Peyer's patch (tissue), 4 donors: ENCODE measurements around the gene HEATR3.

Experiments
- POLR2A ChIP-seq, 2 donors: fragments of 450-650 bp; IDR thresholded peaks; one replicate each; pipeline ENCODE4 v1.5.1; 2017; ENCODE audit warnings: antibody characterized with exemption in 2 of 2, mild to moderate bottlenecking in 2 of 2, moderate library complexity in 2 of 2
- TF ChIP-seq, protein P1 (sequence below), 6 experiments: fragments of 450-650 bp in 4 of 6; fragments of 200-600 bp in 2 of 6; sonication (generic) in 1 of 6; IDR thresholded peaks; one replicate each; pipeline ENCODE4 v1.5.1; 2017 to 2019; ENCODE audit warnings: antibody characterized with exemption in 6 of 6, mild to moderate bottlenecking in 3 of 6, moderate library complexity in 1 of 6

DNA sequence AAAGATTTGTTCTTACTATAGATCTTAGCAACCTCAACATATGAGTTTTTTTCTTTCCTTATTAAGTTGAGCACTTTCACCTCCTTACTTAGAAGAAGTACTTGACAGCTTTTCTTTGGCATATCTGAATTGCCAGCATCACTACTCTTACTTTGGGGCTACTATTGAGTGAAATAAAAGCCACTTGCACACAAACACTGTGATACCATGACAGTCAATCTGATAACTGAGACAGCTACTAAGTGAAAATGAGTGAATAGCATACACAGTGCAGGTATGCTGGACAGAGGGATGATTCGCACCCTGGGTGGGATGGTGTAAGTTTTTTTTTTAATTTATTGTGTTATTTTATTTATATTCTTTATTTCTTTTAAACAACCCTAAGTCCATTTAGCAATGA is 73.8 kb downstream of the HEATR3 start:
- TF ChIP-seq, protein P1, sequence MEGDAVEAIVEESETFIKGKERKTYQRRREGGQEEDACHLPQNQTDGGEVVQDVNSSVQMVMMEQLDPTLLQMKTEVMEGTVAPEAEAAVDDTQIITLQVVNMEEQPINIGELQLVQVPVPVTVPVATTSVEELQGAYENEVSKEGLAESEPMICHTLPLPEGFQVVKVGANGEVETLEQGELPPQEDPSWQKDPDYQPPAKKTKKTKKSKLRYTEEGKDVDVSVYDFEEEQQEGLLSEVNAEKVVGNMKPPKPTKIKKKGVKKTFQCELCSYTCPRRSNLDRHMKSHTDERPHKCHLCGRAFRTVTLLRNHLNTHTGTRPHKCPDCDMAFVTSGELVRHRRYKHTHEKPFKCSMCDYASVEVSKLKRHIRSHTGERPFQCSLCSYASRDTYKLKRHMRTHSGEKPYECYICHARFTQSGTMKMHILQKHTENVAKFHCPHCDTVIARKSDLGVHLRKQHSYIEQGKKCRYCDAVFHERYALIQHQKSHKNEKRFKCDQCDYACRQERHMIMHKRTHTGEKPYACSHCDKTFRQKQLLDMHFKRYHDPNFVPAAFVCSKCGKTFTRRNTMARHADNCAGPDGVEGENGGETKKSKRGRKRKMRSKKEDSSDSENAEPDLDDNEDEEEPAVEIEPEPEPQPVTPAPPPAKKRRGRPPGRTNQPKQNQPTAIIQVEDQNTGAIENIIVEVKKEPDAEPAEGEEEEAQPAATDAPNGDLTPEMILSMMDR (IDR thresholded peaks at IDR 0.05) = no peak
- TF ChIP-seq POLR2A (IDR thresholded peaks at IDR 0.05) = no peak
